GM19025 (cell line): ENCODE measurements around the gene TRIAP1.

Experiments used
- ATAC-seq: cut with Tn5 transposase; IDR thresholded peaks from one replicate; pipeline ENCODE4 v1.9.1; 2021; ENCODE audit warnings: mild to moderate bottlenecking, low read depth, moderate library complexity; ENCODE audit not compliant: unreplicated experiment

TRIAP1 gene

DNA sequence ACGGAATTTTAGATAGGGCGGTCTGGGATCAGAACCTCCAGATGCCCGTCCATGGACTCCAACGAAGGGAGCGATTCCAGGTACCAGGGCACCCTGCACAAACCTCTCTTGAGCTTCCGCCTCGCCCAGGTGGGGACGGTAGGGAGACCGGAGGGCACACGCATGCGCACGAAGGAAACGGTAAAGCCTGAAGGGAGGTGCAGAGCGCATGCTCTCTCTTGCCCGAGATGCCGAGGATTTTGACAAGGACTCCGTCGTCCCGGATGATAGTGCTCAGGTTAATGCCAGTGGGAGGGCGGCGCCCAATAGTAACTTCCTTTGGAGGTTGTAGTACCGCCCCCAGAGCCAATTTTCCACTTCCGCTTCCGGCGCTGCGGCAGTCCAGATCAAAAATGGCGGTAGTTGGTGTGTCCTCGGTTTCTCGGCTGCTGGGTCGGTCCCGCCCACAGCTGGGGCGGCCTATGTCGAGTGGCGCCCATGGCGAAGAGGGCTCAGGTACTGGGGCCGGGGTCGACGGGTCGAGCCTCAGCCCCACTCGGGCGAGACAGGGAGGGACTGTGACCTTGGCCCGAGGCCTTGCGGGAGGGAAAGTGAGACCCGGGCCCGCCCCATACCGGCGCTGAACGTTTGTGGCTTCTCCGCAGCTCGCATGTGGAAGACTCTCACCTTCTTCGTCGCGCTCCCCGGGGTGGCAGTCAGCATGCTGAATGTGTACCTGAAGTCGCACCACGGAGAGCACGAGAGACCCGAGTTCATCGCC is 8.3 kb downstream of the TRIAP1 start, which contains the start of gene COX6A1:
COX6A1 (plus strand) TSS at position 379 of the 760 bp plus-strand sequence; CDS start at position 393, 14 bp downstream.
- ATAC-seq: peak; percentile 98

DNA sequence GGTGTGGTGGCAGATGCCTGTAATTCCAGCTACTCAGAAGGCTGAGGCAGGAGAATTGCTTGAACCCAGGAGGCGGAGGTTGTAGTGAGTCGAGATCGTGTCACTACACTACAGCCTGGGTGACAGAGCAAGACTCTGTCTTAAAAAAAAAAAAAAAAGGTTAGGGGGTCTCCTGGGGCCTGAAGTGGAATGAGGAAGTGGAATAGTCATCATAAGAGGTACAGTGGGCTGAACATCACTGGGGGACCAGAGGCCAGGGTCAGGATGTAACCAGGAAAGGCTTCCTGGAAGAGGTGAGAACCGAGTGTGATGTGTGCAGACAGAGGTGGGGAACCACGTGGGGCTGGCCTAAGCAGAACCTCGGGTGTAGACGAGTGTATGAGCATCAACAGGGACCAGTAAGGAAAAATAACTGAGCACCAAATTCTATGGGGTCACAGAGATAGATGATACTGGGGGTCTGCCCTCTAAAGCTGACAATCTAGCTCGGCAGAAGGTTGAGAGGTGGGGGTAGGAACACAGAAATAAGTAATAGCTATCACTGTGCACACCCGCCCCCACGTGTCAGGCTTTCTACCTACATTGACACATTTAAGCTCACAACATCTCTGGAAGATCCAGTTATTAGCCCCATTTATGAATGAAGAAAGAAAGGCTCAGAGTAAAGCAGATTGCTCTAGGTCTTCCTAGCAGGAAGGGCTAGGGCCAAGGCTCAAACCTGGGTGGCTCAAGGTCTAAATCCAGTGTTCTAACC is 13.2 kb downstream of the TRIAP1 start:
- no peak for ATAC-seq

DNA sequence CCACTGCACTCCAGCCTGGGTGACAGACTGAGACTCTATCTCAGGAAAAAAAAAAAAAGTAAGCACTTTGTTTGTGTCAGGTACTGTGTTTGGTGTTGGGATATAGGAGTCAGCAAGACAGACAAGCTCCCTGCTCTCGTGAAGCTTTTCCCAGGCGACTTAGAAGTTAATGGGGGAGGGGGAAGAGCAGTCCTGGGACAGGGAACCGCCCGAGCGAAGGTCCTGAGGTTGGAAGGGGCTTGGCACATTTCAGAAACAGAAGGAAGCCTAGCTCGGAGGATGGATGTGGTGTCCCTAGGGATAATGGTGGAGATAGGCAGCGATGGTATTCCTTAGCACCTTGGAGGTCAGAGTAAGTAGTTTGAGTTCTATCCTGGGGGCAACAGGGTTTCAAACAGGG is 16.8 kb downstream of the TRIAP1 start:
- no peak for ATAC-seq

DNA sequence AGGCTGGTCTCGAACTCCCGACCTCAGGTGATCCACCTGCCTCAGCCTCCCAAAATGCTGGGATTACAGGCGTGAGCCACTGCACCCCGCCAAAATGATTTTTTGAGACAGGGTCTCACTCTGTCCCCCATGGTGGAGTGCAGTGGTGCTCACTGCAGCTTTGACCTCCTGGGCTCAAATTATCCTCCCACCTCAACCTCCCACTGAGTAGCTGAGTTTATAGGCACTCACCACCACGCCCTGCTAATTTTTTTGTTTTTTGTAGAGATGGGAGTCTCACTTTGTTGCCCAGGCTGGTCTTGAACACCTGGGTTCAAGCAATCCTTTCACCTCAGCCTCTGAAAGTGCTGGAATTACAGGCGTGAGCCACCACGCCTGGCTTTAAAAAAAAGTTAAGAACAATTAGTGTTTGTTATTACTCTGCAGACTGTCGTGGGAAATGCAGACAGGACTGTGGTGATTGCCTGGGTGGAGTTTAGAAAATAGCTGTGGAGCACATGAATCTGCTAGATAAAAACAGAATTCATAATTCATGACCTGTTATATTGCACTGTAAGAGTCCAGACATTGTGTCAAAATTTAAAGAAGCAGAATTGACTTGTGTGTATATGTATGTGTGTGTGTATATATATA is 17.5 kb downstream of the TRIAP1 start:
- no peak for ATAC-seq

DNA sequence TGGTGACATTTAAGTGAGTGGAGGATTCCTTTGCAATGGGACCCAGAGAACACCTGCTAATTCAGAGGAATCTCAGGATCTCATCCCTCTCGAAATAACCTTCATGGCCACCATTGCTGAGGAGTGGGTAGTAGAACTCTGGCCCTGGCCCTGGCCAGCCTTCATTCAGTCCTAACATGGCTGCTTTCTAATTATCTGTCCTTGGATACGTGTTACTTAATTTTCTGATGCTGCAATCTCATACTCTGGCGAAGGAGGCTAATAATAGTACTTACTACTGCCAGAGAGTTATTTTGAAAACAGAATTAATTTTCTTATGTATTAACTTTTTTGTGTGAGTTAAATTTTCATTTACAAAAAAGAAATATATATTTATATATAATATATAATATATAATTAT is 20.4 kb downstream of the TRIAP1 start:
- ATAC-seq: no peak

DNA sequence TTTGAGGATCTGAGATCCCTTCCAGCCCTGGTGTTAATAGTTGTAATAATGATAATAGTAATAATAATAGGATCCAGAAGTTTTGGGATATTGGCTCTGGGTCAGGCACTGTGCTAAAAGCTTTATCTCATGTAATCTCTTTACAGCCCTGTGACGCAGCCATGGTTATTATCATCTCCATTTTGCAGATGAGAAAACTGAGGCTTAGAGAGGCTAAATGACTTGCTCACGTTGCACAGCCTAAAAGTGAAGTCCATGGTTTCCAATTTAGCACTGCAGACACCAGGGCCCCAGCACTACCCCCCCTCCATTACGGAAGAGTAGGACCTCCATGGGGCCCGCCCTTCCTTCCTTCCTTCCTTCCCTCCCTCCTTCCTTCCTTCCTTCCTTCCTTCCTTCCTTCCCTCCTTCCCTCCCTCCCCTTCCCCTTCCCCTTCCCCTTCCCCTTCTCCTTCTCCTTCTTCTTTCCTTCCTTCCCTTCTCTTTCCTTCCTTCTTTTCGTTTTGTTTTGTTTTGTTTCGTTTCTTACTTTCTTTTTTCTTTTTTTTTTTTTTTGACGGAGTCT is 23.2 kb downstream of the TRIAP1 start:
- ATAC-seq: no peak

DNA sequence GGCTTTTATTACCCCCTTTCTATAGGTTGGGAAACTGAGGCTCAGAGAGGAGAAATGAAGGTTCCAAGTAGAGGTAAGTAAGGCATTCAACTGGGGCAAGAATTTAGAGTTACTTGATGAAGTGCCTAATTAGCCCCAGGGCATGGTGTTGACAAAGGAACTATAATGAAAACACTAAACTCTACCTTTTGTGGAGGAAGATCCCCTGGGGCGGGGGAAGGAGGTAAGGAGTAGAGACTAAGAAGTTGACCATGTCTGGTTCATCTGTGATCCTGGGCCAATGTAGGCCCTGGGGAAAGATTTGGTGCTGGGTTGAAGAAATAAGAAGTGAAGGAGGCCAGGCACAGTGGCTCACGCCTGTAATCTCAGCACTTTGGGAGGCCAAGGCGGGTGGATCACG is 24.5 kb downstream of the TRIAP1 start:
- ATAC-seq: no peak

DNA sequence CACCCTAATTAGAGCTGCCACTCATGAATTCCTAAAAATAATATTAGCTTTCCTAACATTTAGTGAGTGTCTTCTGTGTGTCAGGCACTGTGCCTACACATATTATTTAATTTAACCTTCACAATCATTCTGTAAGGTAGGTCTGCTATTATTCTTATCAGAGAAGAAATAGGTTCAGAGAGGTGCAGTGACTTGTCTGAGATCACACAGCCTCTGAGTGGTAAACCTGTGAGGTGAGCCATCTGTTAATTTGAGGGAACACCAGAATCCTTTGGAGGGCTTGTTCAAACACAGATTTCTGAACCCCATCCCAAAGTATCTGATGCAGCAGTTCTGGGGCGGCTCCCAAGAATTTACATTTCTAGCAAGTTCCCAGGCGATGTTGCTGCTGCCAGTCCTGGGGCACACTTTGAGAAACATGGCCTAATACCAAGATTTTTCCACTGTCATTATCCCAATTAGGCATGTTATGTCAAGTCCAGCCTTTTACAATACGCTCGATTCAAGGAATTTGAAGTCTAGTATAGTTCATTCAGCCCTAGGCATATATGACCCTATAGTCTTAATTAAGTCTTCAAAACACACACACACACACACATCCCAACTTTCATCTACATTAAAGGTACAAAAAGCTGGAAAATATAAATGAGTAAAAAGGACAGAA is 28.1 kb downstream of the TRIAP1 start:
- no peak for ATAC-seq

DNA sequence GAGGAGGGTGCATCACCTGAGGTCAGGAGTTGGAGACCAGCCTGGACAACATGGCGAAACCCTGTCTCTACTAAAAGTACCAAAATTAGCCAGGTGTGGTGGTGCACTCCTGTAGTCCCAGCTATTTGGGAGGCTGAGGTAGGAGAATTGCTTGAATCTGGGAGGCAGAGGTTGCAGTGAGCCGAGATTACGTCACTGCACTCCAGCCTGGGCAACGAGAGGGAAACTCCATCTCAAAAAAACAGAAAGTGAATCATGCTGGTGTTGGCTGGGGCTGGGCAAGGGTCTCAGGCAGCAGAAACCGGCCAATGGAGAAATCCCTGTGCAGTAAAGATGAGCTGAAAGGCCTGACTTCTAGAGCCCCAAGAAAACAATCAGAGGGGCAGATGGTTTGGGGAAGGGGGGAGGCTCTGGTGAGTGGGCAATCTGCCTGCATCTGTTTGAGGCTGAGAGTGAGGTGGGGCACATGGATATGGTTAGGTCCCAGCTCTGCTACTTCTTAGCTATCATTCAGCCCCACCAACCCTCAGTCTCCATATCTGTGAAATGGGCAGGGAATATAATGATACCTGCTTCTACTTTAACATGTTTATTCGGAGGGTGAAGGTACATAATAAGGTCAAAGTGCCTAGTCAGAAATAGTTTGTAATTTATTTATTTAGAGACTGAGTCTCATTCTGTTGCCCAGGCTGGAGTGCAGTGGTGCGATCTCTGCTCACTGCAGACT is 29.5 kb downstream of the TRIAP1 start:
- ATAC-seq: no peak

DNA sequence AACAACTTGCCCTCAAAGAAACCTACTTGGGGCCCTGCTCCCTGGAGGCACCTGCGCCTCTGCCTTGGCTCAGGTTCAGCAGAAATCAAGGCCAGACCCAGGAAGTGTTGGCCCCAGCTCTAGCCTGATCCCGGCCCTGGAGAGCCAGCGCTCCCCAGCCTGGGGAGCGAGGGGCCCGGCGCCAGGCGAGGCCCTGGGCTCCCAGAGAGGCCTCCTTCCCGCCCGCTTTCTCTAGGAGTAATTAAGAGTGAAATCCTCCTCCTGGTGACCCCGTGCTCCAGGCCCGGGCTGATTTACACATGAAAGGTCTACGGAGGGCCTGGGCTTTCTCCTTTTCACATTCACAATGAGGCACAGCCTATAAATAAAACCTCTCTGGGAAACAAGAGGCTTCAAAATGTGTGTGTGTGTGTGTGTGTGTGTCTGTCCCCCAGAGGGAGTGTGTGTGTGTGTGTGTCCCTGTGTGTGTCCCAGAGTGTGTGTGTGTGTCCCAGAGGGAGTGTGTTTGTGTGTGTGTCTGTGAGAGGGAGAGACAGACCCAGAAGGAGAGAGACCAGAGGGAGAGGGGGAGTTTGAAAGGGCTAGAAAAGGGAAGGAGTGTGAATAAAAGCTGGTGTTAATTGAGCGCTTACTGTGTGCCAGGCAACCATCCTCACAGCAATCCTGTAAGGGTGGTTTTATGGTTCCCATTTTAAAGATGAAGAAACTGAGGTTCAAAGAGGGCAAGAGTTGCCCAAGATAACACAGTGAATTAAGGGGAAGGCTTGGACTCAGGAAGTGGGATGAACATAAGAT is 32.1 kb downstream of the TRIAP1 start:
- no peak for ATAC-seq

DNA sequence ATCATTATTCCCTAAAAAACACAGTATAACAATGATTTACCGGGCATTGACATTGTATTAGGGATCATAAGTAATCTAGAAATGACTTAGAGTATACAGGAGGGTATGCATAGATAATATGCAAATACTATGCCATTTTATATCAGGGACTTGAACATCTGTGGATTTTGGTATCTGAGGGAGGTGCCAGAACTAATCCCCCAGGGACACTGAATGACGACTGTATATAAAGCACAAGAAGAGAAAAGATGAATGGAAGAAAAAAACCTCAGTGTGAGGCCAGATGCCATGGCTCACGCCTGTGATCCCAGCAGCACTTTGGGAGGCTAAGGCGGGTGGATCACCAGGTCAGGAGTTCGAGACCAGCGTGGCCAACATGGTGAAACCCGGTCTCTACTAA is 33.8 kb downstream of the TRIAP1 start:
- ATAC-seq: no peak

DNA sequence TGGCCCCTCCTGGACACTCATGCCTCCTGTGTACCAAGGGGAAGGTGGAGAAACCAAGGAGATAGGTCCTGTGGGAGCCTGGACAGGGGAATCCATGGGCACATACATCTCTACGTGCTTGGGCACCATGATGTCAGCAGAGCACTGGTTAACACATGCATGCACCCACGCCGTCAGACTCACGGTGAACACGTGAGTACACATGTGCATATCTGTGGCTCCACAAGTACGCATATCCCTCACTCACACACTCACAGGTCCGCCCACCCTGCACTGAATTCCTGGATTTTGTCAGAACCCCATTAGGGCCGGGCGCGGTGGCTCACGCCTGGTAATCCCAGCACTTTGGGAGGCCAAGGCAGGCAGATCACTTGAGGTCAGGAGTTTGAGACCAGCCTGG is 37.4 kb downstream of the TRIAP1 start:
- ATAC-seq: no peak

DNA sequence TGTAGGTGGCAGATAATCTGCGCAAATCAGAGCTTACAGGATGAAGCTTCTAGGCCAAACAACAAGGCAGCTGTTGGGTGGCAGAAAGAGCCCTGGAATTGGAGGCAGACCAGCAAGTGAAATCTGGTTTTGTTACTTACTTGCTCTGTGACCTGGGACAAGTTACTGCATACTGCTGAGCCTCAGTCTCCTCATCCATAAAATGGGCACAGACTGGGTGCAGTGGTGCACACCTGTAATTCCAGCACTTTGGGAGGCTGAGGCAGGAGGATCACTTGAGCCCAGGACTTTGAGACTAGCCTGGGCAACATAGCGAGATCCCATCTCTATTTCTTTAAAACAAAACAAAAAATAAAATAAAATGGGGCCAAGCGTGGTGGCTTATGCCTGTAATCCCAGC is 39.6 kb downstream of the TRIAP1 start:
- ATAC-seq: no peak

DNA sequence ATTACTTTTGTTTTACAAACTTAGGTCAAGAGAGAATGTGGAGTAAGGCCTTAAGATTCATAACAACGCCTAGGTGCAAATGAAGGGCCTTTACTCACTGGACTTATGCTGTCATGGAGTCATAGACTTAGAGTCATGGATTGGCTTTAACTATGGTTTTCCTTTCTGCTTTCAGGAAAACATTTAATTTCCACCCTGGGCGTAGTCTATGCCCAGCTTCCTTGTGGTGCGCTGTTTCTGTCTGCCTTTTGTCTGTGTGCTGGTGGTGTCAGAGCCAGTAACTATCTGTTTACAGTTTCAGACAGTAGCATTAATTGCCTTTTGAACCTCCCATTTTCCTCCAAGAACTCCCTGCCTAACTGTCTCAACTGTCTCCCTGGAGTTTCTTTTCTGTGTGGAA is 40.1 kb downstream of the TRIAP1 start:
- ATAC-seq: no peak

DNA sequence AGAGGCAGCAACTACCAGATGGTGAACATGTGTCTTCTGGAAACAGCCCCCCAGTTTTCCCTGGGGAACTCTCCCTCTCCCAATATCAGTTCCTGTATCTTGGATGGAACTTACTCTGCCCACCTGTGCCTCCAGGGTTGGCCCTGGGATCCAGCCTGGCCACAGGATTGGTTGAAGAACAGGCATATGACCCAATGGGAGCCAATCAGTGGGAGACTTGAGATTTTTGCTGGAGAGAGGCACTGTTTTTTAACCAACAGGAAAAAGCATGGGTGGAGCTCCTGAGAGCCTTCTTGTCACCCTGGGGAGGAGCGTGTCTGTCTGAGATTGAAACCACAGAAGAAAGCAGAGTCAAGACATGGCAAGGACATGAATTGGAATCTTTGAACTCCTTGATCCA is 41.9 kb downstream of the TRIAP1 start:
- no peak for ATAC-seq

DNA sequence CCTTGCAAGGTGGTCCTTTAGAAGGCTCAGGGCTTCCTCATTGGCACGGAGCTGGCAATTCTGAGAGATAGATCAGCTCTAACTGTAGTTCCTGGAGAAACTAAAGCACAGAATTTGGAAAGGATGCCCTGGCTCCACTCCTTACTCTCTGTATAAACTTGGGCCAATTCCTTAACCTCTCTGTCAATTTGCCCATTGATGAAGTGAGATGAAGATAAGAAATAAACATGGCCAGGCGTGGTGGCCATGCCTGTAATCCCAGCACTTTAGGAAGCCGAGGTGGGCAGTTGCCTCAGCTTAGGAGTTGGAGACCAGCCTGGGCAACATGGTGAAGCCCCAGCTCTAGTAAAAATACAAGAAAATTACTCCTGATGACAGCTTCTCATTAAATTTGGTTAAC is 42.3 kb downstream of the TRIAP1 start:
- ATAC-seq: no peak

DNA sequence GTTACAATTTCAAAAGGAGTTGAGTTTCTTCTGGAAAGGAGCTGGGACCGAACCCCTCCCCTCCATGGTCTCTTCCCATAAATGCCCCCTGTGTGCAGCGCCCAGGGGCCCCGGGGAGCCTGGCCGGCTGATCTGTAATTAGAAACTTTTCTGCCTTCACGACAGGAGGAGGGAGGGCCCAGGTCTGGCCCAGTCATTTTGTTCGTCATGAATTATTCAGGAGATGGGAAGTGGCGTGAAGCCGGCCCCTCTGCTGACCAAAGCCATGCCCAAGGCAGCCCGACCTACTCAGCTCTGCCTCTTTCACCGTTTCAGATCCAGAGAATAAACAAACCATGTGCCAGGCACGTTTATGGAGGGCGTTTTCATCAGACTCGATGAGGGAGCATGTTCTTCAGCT is 44.0 kb downstream of the TRIAP1 start:
- no peak for ATAC-seq

DNA sequence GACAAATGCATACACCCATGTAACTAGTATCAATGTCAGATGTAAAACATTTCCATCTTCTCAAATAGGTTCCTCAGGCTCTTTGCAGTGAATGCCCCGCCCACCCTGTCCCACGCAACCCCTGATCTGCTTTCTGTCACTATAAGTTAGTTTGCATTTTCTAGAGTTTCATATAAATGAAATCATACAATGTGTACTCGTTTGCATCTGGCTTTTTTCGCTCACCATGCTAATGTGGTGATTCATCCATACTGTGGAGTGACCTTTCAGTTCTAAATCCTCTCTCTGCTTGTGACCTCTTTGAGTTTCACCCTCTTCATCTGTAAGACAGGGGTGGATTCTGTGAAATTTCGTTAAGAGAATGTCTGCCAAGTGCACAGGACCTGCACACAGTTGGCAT is 46.7 kb downstream of the TRIAP1 start:
- no peak for ATAC-seq

DNA sequence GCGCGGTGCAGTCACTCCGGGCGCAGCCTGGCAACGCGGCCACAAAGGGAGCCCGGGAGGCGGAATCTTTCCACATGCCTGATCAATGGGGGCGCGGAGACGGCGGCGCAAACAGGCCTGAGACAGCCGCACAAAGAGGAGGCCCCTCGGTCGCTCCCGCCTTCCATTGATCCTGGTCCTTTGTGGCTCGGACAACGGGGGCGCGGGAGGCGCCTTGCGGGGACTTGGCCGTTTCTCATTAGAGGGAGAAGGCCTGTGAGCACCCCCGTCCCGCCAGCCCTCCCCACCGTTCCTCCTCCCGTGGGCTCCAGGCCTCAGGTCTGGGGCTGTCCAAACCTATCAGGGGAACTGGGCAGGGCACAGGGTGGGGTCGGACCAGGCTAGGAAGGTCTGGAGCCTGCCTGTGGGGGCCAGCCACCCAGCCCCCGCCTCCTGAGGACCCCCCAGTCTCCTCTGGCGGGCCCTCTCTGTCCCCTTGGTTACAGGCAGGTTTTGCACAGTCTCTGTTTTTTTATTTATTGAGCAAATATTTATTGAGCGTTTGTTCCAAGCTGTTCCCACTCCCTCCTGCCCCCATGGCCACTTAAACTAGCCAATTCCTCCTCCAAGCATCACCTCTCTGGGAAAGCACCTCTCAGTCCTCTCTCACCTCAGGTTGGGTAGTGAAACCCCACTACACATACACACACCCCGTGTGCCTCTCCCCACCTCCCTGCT is 48.2 kb downstream of the TRIAP1 start:
- ATAC-seq: no peak
